ENCODE data around the gene EME1. TPM values are rescaled to one million over a fixed set of nuclear protein-coding genes. Genes with fewer than 3 reads are reported as not detected.

The EME1 gene
- total RNA-seq, 2 donors from 2014 or later: 0.23 to 13.6 TPM

- H3K36me3 ChIP-seq: no peaks in the 10 kb centered on the region
- no peak for DNase-seq (ENCODE audit: low spot score)
- H3K4me3 ChIP-seq: peak overlapping the region in 1 of 2 donors; percentile 15
- H3K4me1 ChIP-seq (replicated peaks): no peaks in the 10 kb centered on the region
- no peaks in the 10 kb centered on the region for H3K9me3 ChIP-seq
- TF ChIP-seq POLR2AphosphoS5 (IDR thresholded peaks at IDR 0.05) (no peak), CTCF (IDR thresholded peaks at IDR 0.05) (no peak), POLR2A (IDR thresholded peaks at IDR 0.05) (no peak)
- 35% methylated on average over 3 of the region's 3 CpGs for WGBS
- intact Hi-C loops (cut with DNase I): no loop called here
- no peaks in the 10 kb centered on the region for H3K27me3 ChIP-seq (replicated peaks; ENCODE audit: insufficient read depth)
- H3K27ac ChIP-seq: peak overlapping the region; percentile 47 to 70
Observed at GRCh38 chr17:50421308-50422051, 48.5 kb downstream of the EME1 start.

- DNase-seq (ENCODE audit: low spot score): no peak
- no peak overlapping the region for H3K27ac ChIP-seq
- 93% methylated on average over 2 of the region's 2 CpGs for WGBS
Observed at GRCh38 chr17:50422738-50423137, 49.7 kb downstream of the EME1 start.

GRCh38 chr17:50423553-50424159 is 50.6 kb downstream of the EME1 start:
- H3K36me3 ChIP-seq: no peaks in the 10 kb centered on the region
- intact Hi-C loops (cut with DNase I): no loop called here
- 28% methylated on average over 6 of the region's 6 CpGs for WGBS
- no peak overlapping the region for H3K4me3 ChIP-seq
- no peaks in the 10 kb centered on the region for H3K27me3 ChIP-seq (replicated peaks; ENCODE audit: insufficient read depth)
- no peaks in the 10 kb centered on the region for H3K9me3 ChIP-seq
- TF ChIP-seq POLR2AphosphoS5 (IDR thresholded peaks at IDR 0.05) (peak; percentile 75), CTCF (IDR thresholded peaks at IDR 0.05) (no peak)
- DNase-seq (ENCODE audit: low spot score): peak; percentile 66
- H3K27ac ChIP-seq: peak overlapping the region in 1 of 2 donors; percentile 81
- H3K4me1 ChIP-seq (replicated peaks): peaks cover 7% of the 10 kb centered on the region

More at GRCh38 chr17:50422738-50423137, 49.7 kb downstream of the EME1 start:
- no peaks in the 10 kb centered on the region for H3K36me3 ChIP-seq
- no peak overlapping the region for H3K4me3 ChIP-seq
- TF ChIP-seq POLR2A (IDR thresholded peaks at IDR 0.05): no peak
- TF ChIP-seq POLR2AphosphoS5 (IDR thresholded peaks at IDR 0.05): no peak
- TF ChIP-seq CTCF (IDR thresholded peaks at IDR 0.05): no peak
- intact Hi-C loops (cut with DNase I): no loop called here
- H3K27me3 ChIP-seq (replicated peaks; ENCODE audit: insufficient read depth): no peaks in the 10 kb centered on the region
- H3K4me1 ChIP-seq (replicated peaks): peaks cover 4% of the 10 kb centered on the region
- H3K9me3 ChIP-seq: no peaks in the 10 kb centered on the region

GRCh38 chr17:50424246-50424995 is 51.4 kb downstream of the EME1 start:
- no peak for DNase-seq (ENCODE audit: low spot score)
- intact Hi-C loops (cut with DNase I): no loop called here
- WGBS: 73% methylated on average over 9 of the region's 9 CpGs
- Histone ChIP-seq H3K4me3 (no peak overlapping the region), H3K4me1 (replicated peaks) (peaks cover 7% of the 10 kb centered on the region), H3K27me3 (replicated peaks; ENCODE audit: insufficient read depth) (no peaks in the 10 kb centered on the region), H3K9me3 (no peaks in the 10 kb centered on the region), H3K36me3 (no peaks in the 10 kb centered on the region), H3K27ac (peak overlapping the region; percentile 81 to 91)
- TF ChIP-seq CTCF (IDR thresholded peaks at IDR 0.05) (no peak), POLR2A (IDR thresholded peaks at IDR 0.05) (no peak), POLR2AphosphoS5 (IDR thresholded peaks at IDR 0.05) (no peak)

Data from prostate gland (tissue), 2 donors.